CD4-positive, CD25-positive, alpha-beta regulatory T cell (primary cell): Measurements from ENCODE around the gene RACGAP1. TPM values are rescaled to one million over a fixed set of nuclear protein-coding genes. Genes with fewer than 3 reads are reported as not detected.

Experiments used
- ATAC-seq, 2 donors: fragments of 150-1000 bp; cut with Tn5 transposase; one replicate each; pipeline ENCODE4 v1.10.0; 2021; ENCODE audit warnings: low read depth in 2 of 2, moderate number of reproducible peaks in 2 of 2, moderate library complexity in 1 of 2
- DNase-seq, 3 donors: peaks; one replicate each; pipeline versions ENCODE4 v3.0.0 to v3.0.0-alpha.2; 2012 to 2022; ENCODE audit warnings: mixed read lengths in 1 of 3
- H3K27ac ChIP-seq: one replicate; pipeline ENCODE4 v1.7.0; 2013; ENCODE audit warnings: mild to moderate bottlenecking, low read length; ENCODE audit not compliant: insufficient read depth, poor library complexity, severe bottlenecking
- H3K27me3 ChIP-seq: one replicate; pipeline ENCODE4 v1.7.0; 2013; ENCODE audit warnings: low read length; ENCODE audit not compliant: control insufficient read depth, insufficient read depth
- H3K36me3 ChIP-seq: one replicate; pipeline ENCODE4 v1.7.0; 2013; ENCODE audit warnings: mild to moderate bottlenecking, low read length, moderate library complexity; ENCODE audit not compliant: control insufficient read depth, insufficient read depth
- H3K4me1 ChIP-seq: 2 replicates; pipeline ENCODE4 v1.7.0; 2013; ENCODE audit warnings: mild to moderate bottlenecking, low read length; ENCODE audit not compliant: insufficient read depth, control insufficient read depth, poor library complexity, severe bottlenecking
- H3K4me3 ChIP-seq: one replicate; pipeline ENCODE4 v1.7.0; 2013; ENCODE audit warnings: low read depth, mild to moderate bottlenecking, low read length, moderate library complexity
- H3K9me3 ChIP-seq, 2 experiments: 1 replicate in 1 of 2; 2 replicates in 1 of 2; pipeline ENCODE4 v1.7.0; 2013; ENCODE audit warnings: low read length in 2 of 2, mild to moderate bottlenecking in 1 of 2, moderate library complexity in 1 of 2; ENCODE audit not compliant: control insufficient read depth in 2 of 2
- H3K27ac Mint-ChIP-seq, 3 donors: one replicate each; pipeline ENCODE4 v1.8.0; 2020 to 2022; ENCODE audit warnings: mild to moderate bottlenecking in 3 of 3, mixed read lengths in 3 of 3, moderate library complexity in 2 of 3
- H3K27me3 Mint-ChIP-seq: one replicate; pipeline ENCODE4 v1.8.0; 2022; ENCODE audit warnings: mild to moderate bottlenecking, mixed read lengths
- H3K36me3 Mint-ChIP-seq: one replicate; pipeline ENCODE4 v1.8.0; 2020; ENCODE audit warnings: mixed read lengths
- H3K4me1 Mint-ChIP-seq, 4 donors: one replicate each; pipeline ENCODE4 v1.8.0; 2020 to 2022; ENCODE audit warnings: mixed read lengths in 4 of 4, mild to moderate bottlenecking in 1 of 4
- H3K4me3 Mint-ChIP-seq, 4 donors: one replicate each; pipeline ENCODE4 v1.8.0; 2020 to 2022; ENCODE audit warnings: mild to moderate bottlenecking in 4 of 4, mixed read lengths in 4 of 4, moderate library complexity in 3 of 4
- H3K9me3 Mint-ChIP-seq, 7 donors: one replicate each; pipeline ENCODE4 v1.8.0; 2020 to 2022; ENCODE audit warnings: mixed read lengths in 7 of 7, mild to moderate bottlenecking in 3 of 7, moderate library complexity in 2 of 7
- polyA plus RNA-seq, 4 donors: library from polyadenylated mRNA; unstranded; fragments of 300-500 nt; fragmentation: Illumina TruSeq; gene quantifications; one replicate each; pipeline ENCODE4 v1.2.3, GENCODE V29; 2021
- total RNA-seq: library from RNA; stranded (reverse); gene quantifications from one replicate; pipeline ENCODE4 v1.2.3, GENCODE V29; 2022

The RACGAP1 gene
- total and polyA plus RNA-seq, 5 donors from 2014 or later = 17.1 to 22.9 (median 17.4) TPM

GRCh38 chr12:49966511-49967041 is 58.7 kb downstream of the RACGAP1 start:
- DNase-seq = no peak
- H3K4me3 Mint-ChIP-seq = peak overlapping the region; percentile 11 to 90 (median 64)
- H3K4me1 Mint-ChIP-seq = peaks cover 0 to 9% (median 3%) of the 10 kb centered on the region in 4 donors
- Histone ChIP-seq H3K27ac (no peak overlapping the region), H3K27me3 (peaks cover 2% of the 10 kb centered on the region), H3K9me3 (no peaks in the 10 kb centered on the region), H3K4me3 (no peak overlapping the region), H3K4me1 (peaks cover 11% of the 10 kb centered on the region), H3K36me3 (no peaks in the 10 kb centered on the region)
- no peak for ATAC-seq
- H3K27ac Mint-ChIP-seq = no peak overlapping the region
- H3K9me3 Mint-ChIP-seq = peaks cover 0 to 1% (median 0%) of the 10 kb centered on the region in 7 donors
- H3K36me3 Mint-ChIP-seq = no peaks in the 10 kb centered on the region
- peaks cover 51% of the 10 kb centered on the region for H3K27me3 Mint-ChIP-seq

GRCh38 chr12:49965836-49966235 is 59.5 kb downstream of the RACGAP1 start:
- Mint-ChIP-seq H3K4me1 (peaks cover 0 to 11% (median 3%) of the 10 kb centered on the region in 4 donors), H3K4me3 (peak overlapping the region in 1 of 4 donors; percentile 3), H3K27me3 (peaks cover 52% of the 10 kb centered on the region), H3K36me3 (no peaks in the 10 kb centered on the region), H3K9me3 (peaks cover 0 to 1% (median 0%) of the 10 kb centered on the region in 7 donors), H3K27ac (no peak overlapping the region)
- no peak overlapping the region for H3K4me3 ChIP-seq
- peaks cover 18% of the 10 kb centered on the region for H3K4me1 ChIP-seq
- DNase-seq (no peak), ATAC-seq (no peak)
- no peaks in the 10 kb centered on the region for H3K36me3 ChIP-seq
- H3K27me3 ChIP-seq = peaks cover 2% of the 10 kb centered on the region
- H3K27ac ChIP-seq = no peak overlapping the region
- H3K9me3 ChIP-seq = no peaks in the 10 kb centered on the region

GRCh38 chr12:49964849-49965624 is 60.3 kb downstream of the RACGAP1 start:
- Histone ChIP-seq H3K4me3 (no peak overlapping the region), H3K27me3 (peaks cover 10% of the 10 kb centered on the region), H3K27ac (no peak overlapping the region), H3K36me3 (no peaks in the 10 kb centered on the region), H3K9me3 (no peaks in the 10 kb centered on the region), H3K4me1 (peaks cover 19% of the 10 kb centered on the region)
- Mint-ChIP-seq H3K27ac (no peak overlapping the region), H3K36me3 (peaks cover 6% of the 10 kb centered on the region), H3K4me1 (peaks cover 5 to 19% (median 6%) of the 10 kb centered on the region in 4 donors), H3K9me3 (peaks cover 0 to 2% (median 0%) of the 10 kb centered on the region in 7 donors), H3K4me3 (no peak overlapping the region), H3K27me3 (peaks cover 60% of the 10 kb centered on the region)
- ATAC-seq = no peak
- DNase-seq = no peak

GRCh38 chr12:49963976-49964815 is 61.1 kb downstream of the RACGAP1 start:
- no peak overlapping the region for H3K27ac Mint-ChIP-seq
- ATAC-seq = no peak
- Histone ChIP-seq H3K36me3 (no peaks in the 10 kb centered on the region), H3K4me3 (no peak overlapping the region), H3K27me3 (peaks cover 17% of the 10 kb centered on the region), H3K9me3 (no peaks in the 10 kb centered on the region), H3K4me1 (peaks cover 19% of the 10 kb centered on the region), H3K27ac (no peak overlapping the region)
- peaks cover 0 to 2% (median 0%) of the 10 kb centered on the region in 7 donors for H3K9me3 Mint-ChIP-seq
- peaks cover 6% of the 10 kb centered on the region for H3K36me3 Mint-ChIP-seq
- peaks cover 5 to 22% (median 6%) of the 10 kb centered on the region in 4 donors for H3K4me1 Mint-ChIP-seq
- H3K27me3 Mint-ChIP-seq = peaks cover 67% of the 10 kb centered on the region
- DNase-seq = no peak
- H3K4me3 Mint-ChIP-seq = no peak overlapping the region

GRCh38 chr12:49962861-49963765 is 62.2 kb downstream of the RACGAP1 start:
- peaks cover 6% of the 10 kb centered on the region for H3K36me3 Mint-ChIP-seq
- Histone ChIP-seq H3K27ac (no peak overlapping the region), H3K4me1 (peaks cover 19% of the 10 kb centered on the region), H3K4me3 (no peak overlapping the region), H3K36me3 (no peaks in the 10 kb centered on the region), H3K9me3 (no peaks in the 10 kb centered on the region), H3K27me3 (peaks cover 24% of the 10 kb centered on the region)
- no peak for ATAC-seq
- H3K9me3 Mint-ChIP-seq = peaks cover 0 to 2% (median 0%) of the 10 kb centered on the region in 7 donors
- peaks cover 78% of the 10 kb centered on the region for H3K27me3 Mint-ChIP-seq
- H3K4me1 Mint-ChIP-seq = peaks cover 5 to 22% (median 6%) of the 10 kb centered on the region in 4 donors
- no peak for DNase-seq
- H3K27ac Mint-ChIP-seq = peak overlapping the region in 1 of 3 donors; percentile 38
- no peak overlapping the region for H3K4me3 Mint-ChIP-seq

GRCh38 chr12:49961993-49962764 is 63.1 kb downstream of the RACGAP1 start:
- peaks cover 5 to 20% (median 6%) of the 10 kb centered on the region in 4 donors for H3K4me1 Mint-ChIP-seq
- Histone ChIP-seq H3K4me3 (no peak overlapping the region), H3K36me3 (no peaks in the 10 kb centered on the region), H3K27me3 (peaks cover 23% of the 10 kb centered on the region), H3K9me3 (no peaks in the 10 kb centered on the region), H3K4me1 (peaks cover 11% of the 10 kb centered on the region), H3K27ac (no peak overlapping the region)
- H3K36me3 Mint-ChIP-seq = peaks cover 6% of the 10 kb centered on the region
- peaks cover 0 to 1% (median 0%) of the 10 kb centered on the region in 7 donors for H3K9me3 Mint-ChIP-seq
- peaks cover 86% of the 10 kb centered on the region for H3K27me3 Mint-ChIP-seq
- H3K27ac Mint-ChIP-seq = no peak overlapping the region
- DNase-seq (no peak), ATAC-seq (no peak)
- H3K4me3 Mint-ChIP-seq = no peak overlapping the region
